ENCODE measurements around the gene GPC5. TPM values are rescaled to one million over a fixed set of nuclear protein-coding genes. Genes with fewer than 3 reads are reported as not detected.

Gene GPC5
- total and polyA plus RNA-seq, 2 of the 13 experiments (the other 11 are each of a cell fraction or from before 2014, with no cell fraction given) = 0.02 to 0.07 TPM

DNA sequence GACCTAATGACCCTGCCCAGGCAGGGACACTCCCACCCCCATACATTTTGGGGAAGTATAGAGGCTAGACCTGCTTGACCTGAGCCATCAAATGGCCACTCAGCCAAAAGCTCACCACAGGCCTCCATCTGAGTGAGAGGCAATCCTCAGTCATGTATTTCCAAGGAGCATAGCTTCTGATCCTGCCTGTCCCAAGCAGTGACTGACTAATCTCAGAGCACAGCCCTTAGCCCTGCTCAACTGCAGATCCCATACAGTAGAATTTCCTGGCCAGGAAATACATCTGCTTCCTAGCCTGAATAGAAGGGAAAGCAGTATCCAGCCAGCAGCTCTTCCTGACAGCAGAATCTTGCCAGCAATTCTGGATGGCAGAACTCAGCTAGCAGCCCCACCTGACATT lies 947.6 kb downstream of the GPC5 start:
- POLR2A ChIA-PET = no interaction called here
- Histone ChIP-seq H3K4me1 (ENCODE audit: insufficient read depth, low read length) (no peaks in the 10 kb centered on the region), H3K27ac (ENCODE audit: extremely low read length, insufficient read depth, low read length) (no peak overlapping the region), H2AFZ (ENCODE audit: low read length) (no peak overlapping the region), H3K36me3 (replicated peaks in 1 of 2; ENCODE audit: control insufficient read depth in 1 of 2, insufficient read depth in 2 of 2, low read length in 2 of 2) (no peaks in the 10 kb centered on the region), H3K9ac (ENCODE audit: insufficient read depth, low read depth, low read length) (no peak overlapping the region), H3K4me2 (ENCODE audit: low read depth, low read length) (no peak overlapping the region), H4K20me1 (ENCODE audit: insufficient read depth, low read length) (no peaks in the 10 kb centered on the region), H3K27me3 (ENCODE audit: control insufficient read depth in 1 of 2, insufficient read depth in 2 of 2, low read length in 2 of 2) (no peaks in the 10 kb centered on the region), H3K4me3 (replicated peaks in 1 of 3; ENCODE audit: insufficient read depth in 1 of 3, low read depth in 2 of 3, low read length in 3 of 3) (no peak overlapping the region), H3K9me3 (ENCODE audit: low read length) (no peaks in the 10 kb centered on the region), H3K79me2 (ENCODE audit: insufficient read depth, low read length) (no peaks in the 10 kb centered on the region)
- intact Hi-C loops (cut with micrococcal nuclease; ENCODE audit: unreplicated experiment) (no loop called here), in situ Hi-C loops (cut with HindIII; ENCODE audit: extremely low pct_ligation_motif_present, low pct_unique_long_range_greater_than_20kb) (no loop called here)
- DNase-seq (ENCODE audit: low spot score) (no peak), ATAC-seq (no peak), FAIRE-seq (no peak)
- CTCF ChIA-PET (ENCODE audit: low intra/inter-chr PET ratio, low total read pairs) = no interaction called here
- no TSS peak for BruUV-seq (replicated peaks)
- TF ChIP-seq ZNF569 (CRISPR knock-in tag; IDR thresholded peaks at IDR 0.05; ENCODE audit: borderline replicate concordance) = no peak
- TF ChIP-seq FOXM1 (CRISPR knock-in tag; IDR thresholded peaks at IDR 0.05) = no peak
- no peak for TF ChIP-seq ZBTB39 (CRISPR knock-in tag; IDR thresholded peaks at IDR 0.05)
- TF ChIP-seq ZFX (CRISPR knock-in tag; IDR thresholded peaks at IDR 0.05; ENCODE audit: low read depth) = no peak
- no peak for TF ChIP-seq ZNF784 (CRISPR knock-in tag; IDR thresholded peaks at IDR 0.05; ENCODE audit: borderline replicate concordance)
- no peak for TF ChIP-seq BORCS8-MEF2B (CRISPR knock-in tag; IDR thresholded peaks at IDR 0.05)
- no peak for TF ChIP-seq ZNF232 (CRISPR knock-in tag; IDR thresholded peaks at IDR 0.05; ENCODE audit: borderline replicate concordance)
- TF ChIP-seq ZNF83 (CRISPR knock-in tag; IDR thresholded peaks at IDR 0.05; ENCODE audit: borderline replicate concordance) = no peak
- TF ChIP-seq, protein P1, sequence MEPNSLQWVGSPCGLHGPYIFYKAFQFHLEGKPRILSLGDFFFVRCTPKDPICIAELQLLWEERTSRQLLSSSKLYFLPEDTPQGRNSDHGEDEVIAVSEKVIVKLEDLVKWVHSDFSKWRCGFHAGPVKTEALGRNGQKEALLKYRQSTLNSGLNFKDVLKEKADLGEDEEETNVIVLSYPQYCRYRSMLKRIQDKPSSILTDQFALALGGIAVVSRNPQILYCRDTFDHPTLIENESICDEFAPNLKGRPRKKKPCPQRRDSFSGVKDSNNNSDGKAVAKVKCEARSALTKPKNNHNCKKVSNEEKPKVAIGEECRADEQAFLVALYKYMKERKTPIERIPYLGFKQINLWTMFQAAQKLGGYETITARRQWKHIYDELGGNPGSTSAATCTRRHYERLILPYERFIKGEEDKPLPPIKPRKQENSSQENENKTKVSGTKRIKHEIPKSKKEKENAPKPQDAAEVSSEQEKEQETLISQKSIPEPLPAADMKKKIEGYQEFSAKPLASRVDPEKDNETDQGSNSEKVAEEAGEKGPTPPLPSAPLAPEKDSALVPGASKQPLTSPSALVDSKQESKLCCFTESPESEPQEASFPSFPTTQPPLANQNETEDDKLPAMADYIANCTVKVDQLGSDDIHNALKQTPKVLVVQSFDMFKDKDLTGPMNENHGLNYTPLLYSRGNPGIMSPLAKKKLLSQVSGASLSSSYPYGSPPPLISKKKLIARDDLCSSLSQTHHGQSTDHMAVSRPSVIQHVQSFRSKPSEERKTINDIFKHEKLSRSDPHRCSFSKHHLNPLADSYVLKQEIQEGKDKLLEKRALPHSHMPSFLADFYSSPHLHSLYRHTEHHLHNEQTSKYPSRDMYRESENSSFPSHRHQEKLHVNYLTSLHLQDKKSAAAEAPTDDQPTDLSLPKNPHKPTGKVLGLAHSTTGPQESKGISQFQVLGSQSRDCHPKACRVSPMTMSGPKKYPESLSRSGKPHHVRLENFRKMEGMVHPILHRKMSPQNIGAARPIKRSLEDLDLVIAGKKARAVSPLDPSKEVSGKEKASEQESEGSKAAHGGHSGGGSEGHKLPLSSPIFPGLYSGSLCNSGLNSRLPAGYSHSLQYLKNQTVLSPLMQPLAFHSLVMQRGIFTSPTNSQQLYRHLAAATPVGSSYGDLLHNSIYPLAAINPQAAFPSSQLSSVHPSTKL (CRISPR knock-in tag; IDR thresholded peaks at IDR 0.05) = no peak
- no peak for TF ChIP-seq KDM1A (CRISPR knock-in tag; IDR thresholded peaks at IDR 0.05)
- no peak for TF ChIP-seq ZBED4 (CRISPR knock-in tag; IDR thresholded peaks at IDR 0.05; ENCODE audit: borderline replicate concordance)
- TF ChIP-seq, protein P2, sequence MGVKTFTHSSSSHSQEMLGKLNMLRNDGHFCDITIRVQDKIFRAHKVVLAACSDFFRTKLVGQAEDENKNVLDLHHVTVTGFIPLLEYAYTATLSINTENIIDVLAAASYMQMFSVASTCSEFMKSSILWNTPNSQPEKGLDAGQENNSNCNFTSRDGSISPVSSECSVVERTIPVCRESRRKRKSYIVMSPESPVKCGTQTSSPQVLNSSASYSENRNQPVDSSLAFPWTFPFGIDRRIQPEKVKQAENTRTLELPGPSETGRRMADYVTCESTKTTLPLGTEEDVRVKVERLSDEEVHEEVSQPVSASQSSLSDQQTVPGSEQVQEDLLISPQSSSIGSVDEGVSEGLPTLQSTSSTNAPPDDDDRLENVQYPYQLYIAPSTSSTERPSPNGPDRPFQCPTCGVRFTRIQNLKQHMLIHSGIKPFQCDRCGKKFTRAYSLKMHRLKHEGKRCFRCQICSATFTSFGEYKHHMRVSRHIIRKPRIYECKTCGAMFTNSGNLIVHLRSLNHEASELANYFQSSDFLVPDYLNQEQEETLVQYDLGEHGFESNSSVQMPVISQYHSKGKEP (CRISPR knock-in tag; IDR thresholded peaks at IDR 0.05) = no peak

All from HepG2 (cell line).